SW480 (cell line): Measurements from ENCODE around the gene SGSH.
A peak's percentile ranks its signal among the peaks of the same experiment; 100 is the strongest.
"Not testable (repeated sequence)": the region's sequence is repeated elsewhere in the genome, so short reads cannot be mapped to it uniquely, and the experiment has no call there.

Source experiments
- DNase-seq: peaks from one replicate; pipeline ENCODE4 v3.0.0-alpha.2; 2016; ENCODE audit warnings: low spot score

Gene SGSH

GRCh38 chr17:80220054-80220735 lies at the start of gene SGSH, which contains the start of gene SLC26A11:
TSS of gene SGSH (minus strand) at chr17:80220333. CDS start at chr17:80220313, 20 bp downstream.
TSS of gene SLC26A11 (plus strand) at chr17:80220427. CDS start at chr17:80221561, 1,134 bp downstream.
- peak; percentile 39 for DNase-seq

GRCh38 chr17:80269405-80269807 lies 49.3 kb upstream of the SGSH start:
- DNase-seq = no peak

GRCh38 chr17:80268427-80268826 lies 48.3 kb upstream of the SGSH start:
- no peak for DNase-seq

- no peak for DNase-seq
Observed at GRCh38 chr17:80267391-80267790, 47.3 kb upstream of the SGSH start.

- DNase-seq = no peak
Observed at GRCh38 chr17:80265205-80266068, 45.3 kb upstream of the SGSH start.

GRCh38 chr17:80264205-80265075 lies 44.3 kb upstream of the SGSH start:
- DNase-seq = no peak

- DNase-seq = no peak
Observed at GRCh38 chr17:80263253-80264204, 43.4 kb upstream of the SGSH start.

- no peak for DNase-seq
Observed at GRCh38 chr17:80262775-80263244, 42.7 kb upstream of the SGSH start.

- no peak for DNase-seq
Observed at GRCh38 chr17:80262291-80262690, 42.2 kb upstream of the SGSH start.

- DNase-seq = no peak
Observed at GRCh38 chr17:80261895-80262279, 41.8 kb upstream of the SGSH start.

GRCh38 chr17:80261159-80261894 lies 41.2 kb upstream of the SGSH start:
- peak; percentile 49 for DNase-seq

- peak; percentile 42 for DNase-seq
Observed at GRCh38 chr17:80260791-80261158, 40.6 kb upstream of the SGSH start, which contains the start of gene RNF213. TSS of gene RNF213 (plus strand) at chr17:80260852. CDS start at chr17:80263682, 2,830 bp downstream.

- peak; percentile 50 for DNase-seq
Observed at GRCh38 chr17:80260069-80260535, 40.0 kb upstream of the SGSH start.

- DNase-seq = peak; percentile 13
Observed at GRCh38 chr17:80259457-80260068, 39.4 kb upstream of the SGSH start.

GRCh38 chr17:80258296-80258695 lies 38.2 kb upstream of the SGSH start:
- DNase-seq = not testable (repeated sequence)

GRCh38 chr17:80257716-80258213 lies 37.6 kb upstream of the SGSH start:
- peak; percentile 44 for DNase-seq

GRCh38 chr17:80256034-80256350 lies 35.9 kb upstream of the SGSH start:
- no peak for DNase-seq

- DNase-seq = peak; percentile 82
Observed at GRCh38 chr17:80254396-80255251, 34.5 kb upstream of the SGSH start.
